MM.1S (cell line): ENCODE results near the gene RASAL1.

Source experiments
- DNase-seq: peaks from one replicate; pipeline ENCODE4 v3.0.0-alpha.2; 2015
- H2AFZ ChIP-seq: fragments of 300-600 bp; sonication (generic); 2 replicates; pipeline ENCODE4 v1.6.0; 2016; ENCODE audit warnings: antibody characterized with exemption, low read length
- H3F3A ChIP-seq: fragments of 300-600 bp; sonication (generic); 2 replicates; pipeline ENCODE4 v1.6.1; 2016; ENCODE audit warnings: mild to moderate bottlenecking, antibody characterized with exemption, low read length, moderate library complexity, mixed read lengths; ENCODE audit not compliant: insufficient read depth
- H3K27ac ChIP-seq: fragments of 300-600 bp; sonication (generic); 2 replicates; pipeline ENCODE4 v1.5.1; 2016; ENCODE audit warnings: mild to moderate bottlenecking, low read length
- H3K27me3 ChIP-seq: fragments of 300-600 bp; sonication (generic); replicated peaks from 2 replicates; pipeline ENCODE4 v1.6.0; 2016; ENCODE audit warnings: low read length; ENCODE audit not compliant: insufficient read depth
- H3K36me3 ChIP-seq: fragments of 300-600 bp; sonication (generic); replicated peaks from 2 replicates; pipeline ENCODE4 v1.6.1; 2016; ENCODE audit warnings: mild to moderate bottlenecking, low read length, mixed read lengths; ENCODE audit not compliant: insufficient read depth
- H3K4me1 ChIP-seq: fragments of 300-600 bp; sonication (generic); 2 replicates; pipeline ENCODE4 v1.6.1; 2016; ENCODE audit warnings: low read length, mixed read lengths
- H3K4me2 ChIP-seq: fragments of 300-600 bp; sonication (generic); 2 replicates; pipeline ENCODE4 v1.6.0; 2016; ENCODE audit warnings: low read depth, low read length
- H3K4me3 ChIP-seq: fragments of 300-600 bp; sonication (generic); 2 replicates; pipeline ENCODE4 v1.5.1; 2016; ENCODE audit warnings: low read length, mixed read lengths
- H3K79me2 ChIP-seq: fragments of 300-600 bp; sonication (generic); 2 replicates; pipeline ENCODE4 v1.6.1; 2016; ENCODE audit warnings: mixed run types, low read length, mixed read lengths
- H3K9ac ChIP-seq: fragments of 300-600 bp; sonication (generic); 2 replicates; pipeline ENCODE4 v1.6.1; 2016; ENCODE audit warnings: low read length, mixed read lengths
- H3K9me2 ChIP-seq: fragments of 300-600 bp; sonication (generic); replicated peaks from 2 replicates; pipeline ENCODE4 v1.6.1; 2016; ENCODE audit warnings: mild to moderate bottlenecking, low read length, mixed read lengths; ENCODE audit not compliant: insufficient read depth
- H3K9me3 ChIP-seq: fragments of 300-600 bp; sonication (generic); replicated peaks from 2 replicates; pipeline ENCODE4 v1.6.1; 2016; ENCODE audit warnings: mild to moderate bottlenecking, low read length, mixed read lengths; ENCODE audit not compliant: insufficient read depth
- H4K20me1 ChIP-seq: fragments of 300-600 bp; sonication (generic); 2 replicates; pipeline ENCODE4 v1.6.1; 2016; ENCODE audit warnings: mild to moderate bottlenecking, low read length, moderate library complexity, mixed read lengths; ENCODE audit not compliant: insufficient read depth
- CTCF ChIP-seq: fragments of 300-600 bp; sonication (generic); IDR thresholded peaks from 2 replicates; pipeline ENCODE4 v1.5.1; 2016; ENCODE audit warnings: antibody characterized with exemption, low read length, mixed read lengths
- EZH2 ChIP-seq: fragments of 300-600 bp; sonication (generic); optimal IDR thresholded peaks from 2 replicates; pipeline ENCODE3; 2017; ENCODE audit warnings: low read depth, mild to moderate bottlenecking, antibody characterized with exemption, low read length, mixed read lengths
- EZH2phosphoT487 ChIP-seq: fragments of 300-600 bp; sonication (generic); IDR thresholded peaks from 2 replicates; pipeline ENCODE4 v1.6.1; 2018; ENCODE audit warnings: antibody characterized with exemption, low read length

The RASAL1 gene

GRCh38 chr12:113072136-113072535 lies 63.4 kb downstream of the RASAL1 start:
- no peaks in the 10 kb centered on the region for H3K79me2 ChIP-seq
- H3K36me3 ChIP-seq, result no peaks in the 10 kb centered on the region
- H3K9me2 ChIP-seq, result no peaks in the 10 kb centered on the region
- no peaks in the 10 kb centered on the region for H3K27me3 ChIP-seq
- no peaks in the 10 kb centered on the region for H3K9me3 ChIP-seq
- DNase-seq, result no peak
- H2AFZ ChIP-seq, result no peak overlapping the region
- no peak overlapping the region for H3K9ac ChIP-seq
- no peak for TF ChIP-seq CTCF
- no peak for TF ChIP-seq EZH2phosphoT487
- TF ChIP-seq EZH2, result no peak
- H4K20me1 ChIP-seq, result no peaks in the 10 kb centered on the region
- no peak overlapping the region for H3K4me2 ChIP-seq
- no peak overlapping the region for H3K4me3 ChIP-seq
- H3K27ac ChIP-seq, result no peak overlapping the region
- no peaks in the 10 kb centered on the region for H3F3A ChIP-seq
- no peaks in the 10 kb centered on the region for H3K4me1 ChIP-seq

DNA sequence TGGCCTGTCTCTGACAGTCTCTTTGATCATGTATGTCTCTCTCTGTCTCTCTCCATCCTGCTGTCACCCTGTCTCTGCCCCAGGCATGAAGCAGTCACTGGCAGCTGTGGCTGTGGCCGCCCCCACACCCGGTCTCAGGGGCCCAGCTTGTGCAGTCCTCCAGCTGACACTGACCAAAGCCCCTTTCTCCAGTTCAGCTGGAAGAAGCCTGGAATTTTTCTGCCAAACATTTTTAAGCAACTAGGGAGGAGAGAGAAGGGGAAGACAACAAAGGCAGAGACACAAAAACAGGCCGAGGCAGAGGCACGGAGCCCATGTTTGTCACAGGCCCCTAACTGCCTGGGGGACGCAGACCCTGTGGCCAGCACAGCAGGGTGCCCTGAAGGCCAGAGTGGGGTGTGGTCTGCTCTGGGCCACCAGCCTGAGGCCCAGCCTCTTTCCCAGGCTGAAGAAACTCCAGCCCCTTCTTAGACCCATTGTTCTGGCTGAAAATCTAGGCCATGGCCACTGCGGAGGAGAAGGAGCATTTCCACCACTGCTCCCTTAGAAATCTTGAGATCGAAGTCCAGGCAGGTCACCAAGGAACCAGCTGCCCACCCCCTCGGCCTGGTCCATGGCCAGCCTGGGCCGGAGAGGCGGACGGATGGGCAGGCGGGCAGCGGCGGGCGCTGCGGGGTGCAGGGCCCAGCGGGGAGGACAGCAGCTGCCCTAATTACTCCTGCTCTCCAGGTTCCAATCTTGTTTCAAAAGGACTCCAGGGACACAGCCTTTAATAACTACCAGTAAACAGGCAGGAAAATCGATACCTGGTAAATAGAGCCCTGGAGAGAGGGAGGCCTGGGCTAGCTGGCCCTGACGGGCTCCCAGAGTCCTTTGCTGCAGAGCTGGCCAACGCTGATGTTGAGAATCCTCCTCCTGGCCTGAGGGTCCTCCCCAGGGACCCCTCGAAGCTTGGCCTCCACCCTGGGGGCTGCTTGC lies 64.1 kb downstream of the RASAL1 start:
- Histone ChIP-seq H3K27ac (no peak overlapping the region), H3K27me3 (no peaks in the 10 kb centered on the region), H3K9ac (no peak overlapping the region), H3K9me3 (no peaks in the 10 kb centered on the region), H3F3A (no peaks in the 10 kb centered on the region), H3K4me3 (no peak overlapping the region), H4K20me1 (no peaks in the 10 kb centered on the region), H2AFZ (no peak overlapping the region), H3K9me2 (no peaks in the 10 kb centered on the region), H3K4me1 (no peaks in the 10 kb centered on the region), H3K79me2 (no peaks in the 10 kb centered on the region), H3K36me3 (no peaks in the 10 kb centered on the region), H3K4me2 (no peak overlapping the region)
- no peak for DNase-seq
- TF ChIP-seq EZH2, result no peak
- TF ChIP-seq CTCF, result no peak
- no peak for TF ChIP-seq EZH2phosphoT487

DNA sequence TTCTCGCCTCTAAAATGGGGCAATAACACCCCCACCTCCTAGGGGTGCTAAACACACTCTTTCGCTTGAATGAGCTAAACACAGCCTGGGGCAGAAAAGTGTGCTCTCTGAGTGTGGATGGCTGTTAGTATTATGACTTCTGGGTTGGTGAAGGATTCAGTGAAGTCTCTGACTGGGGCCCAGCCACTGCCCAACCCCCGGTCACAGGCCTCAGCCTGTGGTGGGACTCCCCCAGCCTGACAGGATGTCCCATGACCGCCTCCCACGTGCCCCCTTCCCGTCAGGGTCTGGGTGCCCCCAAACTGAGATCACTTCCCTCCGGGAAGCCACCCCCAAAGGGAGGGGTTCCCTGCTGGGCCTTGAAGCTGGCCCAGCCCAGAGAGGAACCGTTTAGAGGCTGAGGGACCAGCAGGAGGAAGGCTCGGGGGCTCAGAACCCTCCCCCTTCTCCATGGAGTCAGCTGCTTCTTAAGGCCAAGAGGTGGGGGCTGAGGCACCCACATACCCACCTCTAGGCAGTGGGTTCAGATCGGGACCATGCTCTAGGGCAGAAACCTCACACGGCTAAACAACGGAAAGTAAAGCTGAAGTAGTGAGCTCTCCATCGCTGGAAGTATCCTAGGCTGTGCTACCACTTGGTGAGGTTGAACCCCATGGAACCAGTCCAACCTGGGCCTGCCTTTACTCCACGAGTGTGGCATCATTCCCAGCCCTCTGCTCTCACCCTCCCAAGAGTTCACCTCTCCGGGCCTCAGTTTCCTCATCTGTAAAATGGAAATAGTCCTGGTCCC lies 65.2 kb downstream of the RASAL1 start:
- H3K9me3 ChIP-seq, result no peaks in the 10 kb centered on the region
- H4K20me1 ChIP-seq, result no peaks in the 10 kb centered on the region
- H3K9me2 ChIP-seq, result no peaks in the 10 kb centered on the region
- DNase-seq, result no peak
- TF ChIP-seq EZH2, result no peak
- no peak overlapping the region for H3K27ac ChIP-seq
- no peak overlapping the region for H3K4me3 ChIP-seq
- H3K4me1 ChIP-seq, result no peaks in the 10 kb centered on the region
- H2AFZ ChIP-seq, result no peak overlapping the region
- no peaks in the 10 kb centered on the region for H3K27me3 ChIP-seq
- no peaks in the 10 kb centered on the region for H3F3A ChIP-seq
- H3K9ac ChIP-seq, result no peak overlapping the region
- H3K79me2 ChIP-seq, result no peaks in the 10 kb centered on the region
- no peak overlapping the region for H3K4me2 ChIP-seq
- H3K36me3 ChIP-seq, result no peaks in the 10 kb centered on the region
